ENCODE measurements around the gene FRMD4B. TPM values are rescaled to one million over a fixed set of nuclear protein-coding genes. Genes with fewer than 3 reads are reported as not detected.
A peak's percentile ranks its signal among the peaks of the same experiment; 100 is the strongest.

Gene FRMD4B
- total RNA-seq, 4 donors from 2014 or later = 37.5 to 66.2 (median 62.5) TPM

- no peak for DNase-seq
- no peaks in the 10 kb centered on the region for H3K9me3 ChIP-seq
- intact Hi-C loops (cut with DNase I) = no loop called here
- H3K27me3 ChIP-seq = no peaks in the 10 kb centered on the region
- H3K36me3 ChIP-seq = no peaks in the 10 kb centered on the region
- TF ChIP-seq, protein P1, sequence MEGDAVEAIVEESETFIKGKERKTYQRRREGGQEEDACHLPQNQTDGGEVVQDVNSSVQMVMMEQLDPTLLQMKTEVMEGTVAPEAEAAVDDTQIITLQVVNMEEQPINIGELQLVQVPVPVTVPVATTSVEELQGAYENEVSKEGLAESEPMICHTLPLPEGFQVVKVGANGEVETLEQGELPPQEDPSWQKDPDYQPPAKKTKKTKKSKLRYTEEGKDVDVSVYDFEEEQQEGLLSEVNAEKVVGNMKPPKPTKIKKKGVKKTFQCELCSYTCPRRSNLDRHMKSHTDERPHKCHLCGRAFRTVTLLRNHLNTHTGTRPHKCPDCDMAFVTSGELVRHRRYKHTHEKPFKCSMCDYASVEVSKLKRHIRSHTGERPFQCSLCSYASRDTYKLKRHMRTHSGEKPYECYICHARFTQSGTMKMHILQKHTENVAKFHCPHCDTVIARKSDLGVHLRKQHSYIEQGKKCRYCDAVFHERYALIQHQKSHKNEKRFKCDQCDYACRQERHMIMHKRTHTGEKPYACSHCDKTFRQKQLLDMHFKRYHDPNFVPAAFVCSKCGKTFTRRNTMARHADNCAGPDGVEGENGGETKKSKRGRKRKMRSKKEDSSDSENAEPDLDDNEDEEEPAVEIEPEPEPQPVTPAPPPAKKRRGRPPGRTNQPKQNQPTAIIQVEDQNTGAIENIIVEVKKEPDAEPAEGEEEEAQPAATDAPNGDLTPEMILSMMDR (IDR thresholded peaks at IDR 0.05) = no peak
- TF ChIP-seq POLR2A (IDR thresholded peaks at IDR 0.05) = no peak
- WGBS, 2 donors = 70 to 72% methylated on average over 7 of the region's 7 CpGs
- H3K27ac ChIP-seq = no peak overlapping the region
- peaks cover 0 to 11% (median 0%) of the 10 kb centered on the region in 3 donors for H3K4me1 ChIP-seq
- H3K4me3 ChIP-seq = no peak overlapping the region
Measured at GRCh38 chr3:69426291-69426966, 40.5 kb upstream of the FRMD4B start.

DNA sequence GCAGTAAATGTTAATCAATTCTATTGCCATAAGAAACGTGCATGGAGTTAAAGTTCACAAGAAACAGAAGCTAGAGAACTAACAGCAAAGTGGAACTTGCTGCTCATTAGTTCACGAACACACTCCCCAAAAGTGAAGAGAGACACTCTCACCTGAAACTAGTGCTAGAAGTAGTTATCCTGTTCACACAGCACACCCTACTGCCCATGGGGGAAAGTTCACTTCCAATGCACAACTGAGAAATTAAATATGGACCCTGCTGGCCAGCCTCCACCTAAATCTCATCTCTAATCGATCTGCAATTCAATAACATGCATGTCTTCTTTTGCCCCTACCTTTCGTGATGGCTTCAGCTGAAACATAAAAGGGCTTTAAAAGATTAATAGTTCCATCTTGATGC is 39.4 kb upstream of the FRMD4B start:
- intact Hi-C loops (cut with DNase I) = no loop called here

DNA sequence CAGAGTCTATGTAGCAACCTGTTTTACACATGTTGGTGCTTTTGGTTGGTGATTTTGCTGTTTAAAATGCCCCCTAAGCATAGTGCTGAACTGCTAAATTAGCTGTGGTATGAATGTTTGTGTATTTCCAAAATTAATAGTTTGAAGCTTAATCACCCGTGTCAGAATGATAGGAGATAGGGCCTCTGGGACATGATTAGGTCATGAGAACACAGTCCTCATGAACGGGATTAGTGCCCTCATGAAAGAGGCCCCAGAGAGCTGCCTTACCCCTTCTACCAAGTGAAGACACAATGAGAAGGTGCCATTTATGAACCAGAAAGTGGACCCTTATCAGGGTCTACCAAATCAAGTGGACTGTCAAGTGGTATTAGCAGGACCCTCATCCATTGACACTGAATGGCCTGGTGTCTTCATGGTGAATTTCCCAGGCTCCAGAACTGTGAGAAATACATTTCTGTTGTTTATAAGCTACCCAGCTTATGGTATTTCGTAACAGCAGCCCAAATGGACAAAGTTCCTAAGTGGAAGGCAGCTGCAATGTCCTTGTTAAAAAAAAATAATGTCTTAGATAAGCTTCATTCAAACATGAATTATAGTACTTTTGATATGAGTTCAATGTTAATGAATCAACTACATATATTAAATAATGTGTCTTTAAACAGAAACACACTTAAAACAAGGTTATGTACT is 37.7 kb upstream of the FRMD4B start:
- no peak overlapping the region for H3K27ac ChIP-seq
- DNase-seq = no peak
- intact Hi-C loops (cut with DNase I) = no loop called here
- H3K36me3 ChIP-seq = no peaks in the 10 kb centered on the region
- H3K4me1 ChIP-seq = peaks cover 0 to 23% (median 4%) of the 10 kb centered on the region in 3 donors
- no peak overlapping the region for H3K4me3 ChIP-seq
- 88% methylated on average over 2 to 3 of the region's 3 CpGs for WGBS, 2 donors
- TF ChIP-seq, protein P1 (IDR thresholded peaks at IDR 0.05) = no peak
- TF ChIP-seq POLR2A (IDR thresholded peaks at IDR 0.05) = no peak
- no peaks in the 10 kb centered on the region for H3K9me3 ChIP-seq
- H3K27me3 ChIP-seq = no peaks in the 10 kb centered on the region

More for the DNA sequence above, 39.4 kb upstream of the FRMD4B start:
- WGBS, 2 donors = 57 to 59% methylated on average over 4 of the region's 4 CpGs
- TF ChIP-seq POLR2A (IDR thresholded peaks at IDR 0.05) = no peak
- TF ChIP-seq, protein P1 (IDR thresholded peaks at IDR 0.05) = peak in 5 of 6 experiments; percentile 37 to 69 (median 40)
- no peaks in the 10 kb centered on the region for H3K36me3 ChIP-seq
- no peak overlapping the region for H3K27ac ChIP-seq
- H3K4me1 ChIP-seq = peaks cover 0 to 22% (median 4%) of the 10 kb centered on the region in 3 donors
- no peak overlapping the region for H3K4me3 ChIP-seq
- H3K9me3 ChIP-seq = no peaks in the 10 kb centered on the region
- no peaks in the 10 kb centered on the region for H3K27me3 ChIP-seq
- no peak for DNase-seq

- no peak overlapping the region for H3K4me3 ChIP-seq
- DNase-seq = no peak
- peaks cover 0 to 23% (median 4%) of the 10 kb centered on the region in 3 donors for H3K4me1 ChIP-seq
- TF ChIP-seq, protein P1 (IDR thresholded peaks at IDR 0.05) = no peak
- TF ChIP-seq POLR2A (IDR thresholded peaks at IDR 0.05) = no peak
- no peak overlapping the region for H3K27ac ChIP-seq
- intact Hi-C loops (cut with DNase I) = no loop called here
- H3K9me3 ChIP-seq = no peaks in the 10 kb centered on the region
- 79 to 93% methylated on average over 1 of the region's 1 CpG for WGBS, 2 donors
- H3K27me3 ChIP-seq = no peaks in the 10 kb centered on the region
- no peaks in the 10 kb centered on the region for H3K36me3 ChIP-seq
Measured at GRCh38 chr3:69422751-69423150, 36.9 kb upstream of the FRMD4B start.
